Renal pelvis (tissue), 4 donors: ENCODE data around the gene GALNT15. TPM values are rescaled to one million over a fixed set of nuclear protein-coding genes. Genes with fewer than 3 reads are reported as not detected.
A peak's percentile ranks its signal among the peaks of the same experiment; 100 is the strongest.

Source experiments
- DNase-seq: peaks from one replicate; pipeline ENCODE4 v3.0.0-alpha.2; 2013
- polyA plus RNA-seq, 3 donors: library from polyadenylated mRNA; unstranded; fragments of 120-200 nt; gene quantifications; one replicate each; pipeline ENCODE4 v1.2.1, GENCODE V29; 2013; ENCODE audit not compliant: insufficient read length in 3 of 3

GALNT15 gene
- polyA plus RNA-seq, 3 donors = 2.2 to 3.1 (median 3.0) TPM

DNA sequence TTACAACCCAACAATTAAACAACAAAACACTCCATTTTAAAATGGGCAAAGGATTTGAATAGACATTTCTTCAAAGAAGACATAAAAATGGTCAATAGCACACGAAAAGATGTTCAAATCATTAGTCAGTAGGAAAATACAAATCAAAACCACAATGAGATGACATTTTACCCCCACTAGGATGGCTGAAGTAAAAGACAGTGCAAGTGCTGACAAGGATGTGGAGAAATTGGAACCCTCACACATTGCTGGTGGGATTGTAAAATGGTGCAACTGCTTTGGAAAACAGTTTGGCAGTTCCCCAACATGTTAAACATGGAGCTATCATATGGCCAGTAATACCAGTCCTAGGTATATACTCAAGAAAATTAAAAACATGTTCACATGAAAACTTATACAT is 11.6 kb downstream of the GALNT15 start:
- no peak for DNase-seq

DNA sequence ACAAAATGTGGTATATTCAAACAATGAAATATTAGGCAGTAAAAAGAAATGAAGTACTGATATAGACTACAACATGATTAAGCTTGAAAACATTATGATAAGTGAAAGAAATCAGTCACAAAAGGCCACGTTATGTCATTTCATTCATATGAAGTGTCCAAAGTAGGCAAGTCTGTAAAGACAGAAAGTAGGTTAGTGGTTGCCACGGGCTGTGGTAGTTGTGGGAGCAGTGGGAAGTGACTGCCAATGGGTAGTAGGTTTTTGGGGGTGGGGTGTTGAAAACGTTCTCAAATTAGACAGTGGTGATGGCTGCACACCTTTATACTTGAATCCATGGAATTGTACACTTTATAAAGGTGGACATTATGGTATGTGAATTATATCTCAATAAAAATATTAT is 12.1 kb downstream of the GALNT15 start:
- DNase-seq = no peak

DNA sequence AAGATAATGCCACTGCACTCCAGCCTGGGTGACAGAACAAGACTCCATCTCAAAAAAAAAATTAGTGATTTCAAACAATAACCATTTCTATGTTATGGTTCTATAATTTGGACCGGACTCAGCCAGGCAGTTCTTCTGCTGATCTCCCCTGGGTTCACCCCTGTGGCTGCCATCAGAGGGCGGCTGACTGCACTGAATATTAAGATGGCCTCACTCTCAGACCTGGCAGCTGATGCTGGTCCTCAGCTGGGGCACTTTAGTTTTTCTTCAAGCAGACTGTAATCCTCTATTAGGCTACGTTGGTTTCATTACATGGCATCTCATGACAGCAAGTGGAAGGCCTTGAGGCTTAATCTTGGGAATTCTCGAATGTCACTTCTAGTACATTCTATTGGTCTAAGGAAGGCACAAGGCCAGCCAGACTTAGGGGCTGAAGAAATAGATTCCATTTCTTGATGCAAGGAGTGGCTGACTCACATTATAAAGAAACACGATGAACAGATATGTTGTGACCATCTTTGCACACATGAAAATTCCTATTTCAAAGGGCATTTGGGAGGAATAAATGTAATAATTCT is 12.8 kb downstream of the GALNT15 start:
- no peak for DNase-seq

DNA sequence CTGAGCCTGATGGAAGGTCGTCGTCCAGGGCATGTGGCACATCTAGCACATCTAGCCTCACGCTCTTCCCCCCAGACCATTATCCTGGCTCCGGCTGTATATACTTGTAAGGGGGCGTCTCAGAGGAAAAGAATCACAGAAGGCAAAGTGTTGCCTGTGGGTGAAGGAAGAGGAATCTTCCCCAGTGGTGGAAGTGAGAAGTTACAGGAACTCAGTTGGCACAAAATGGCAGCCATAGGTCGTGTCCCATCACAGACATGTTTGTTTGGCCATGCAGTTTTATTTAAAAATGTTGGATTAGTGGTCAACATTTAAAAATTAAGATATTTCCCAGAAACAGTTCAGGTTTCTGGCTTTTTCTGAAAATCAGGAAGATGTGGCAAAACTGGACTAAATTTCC is 13.6 kb downstream of the GALNT15 start:
- DNase-seq = no peak

DNA sequence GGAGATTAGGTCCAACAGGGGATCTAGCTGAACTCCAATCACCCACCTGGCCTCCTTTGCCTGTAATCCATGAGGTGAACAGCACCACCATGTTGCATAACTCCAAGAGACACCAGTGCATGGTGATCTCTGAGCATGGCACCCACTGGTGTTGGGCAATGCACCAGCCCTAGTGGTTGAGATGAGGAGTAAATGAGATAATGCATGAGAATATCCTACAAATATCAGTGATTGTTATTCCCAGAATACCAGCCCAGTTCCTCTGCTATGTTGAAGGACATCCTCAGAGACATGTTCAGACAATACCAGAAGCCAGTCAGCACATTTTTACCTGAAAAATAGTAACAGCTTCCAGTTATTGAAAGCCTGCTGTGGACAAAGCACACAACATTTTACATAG is 14.7 kb downstream of the GALNT15 start:
- DNase-seq = no peak

DNA sequence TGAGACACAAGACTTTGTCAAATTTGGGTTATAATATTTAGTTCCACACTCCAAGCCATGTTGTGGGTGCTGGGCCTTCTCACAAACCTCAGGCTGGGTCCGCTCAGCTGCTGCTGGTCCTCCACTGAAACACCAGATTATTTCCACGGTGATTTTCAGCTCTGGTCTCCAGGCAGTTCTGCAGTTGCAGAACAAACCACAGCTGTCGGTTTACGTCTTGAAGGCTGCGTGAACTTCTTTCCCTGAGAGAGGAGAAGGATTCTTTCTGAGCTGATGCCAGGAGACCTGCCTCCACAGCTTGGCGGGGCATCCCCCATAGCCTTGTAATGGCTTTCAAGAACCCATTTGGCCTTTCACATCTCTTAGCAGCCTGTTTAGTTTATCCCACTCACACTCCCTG is 16.2 kb downstream of the GALNT15 start:
- no peak for DNase-seq

DNA sequence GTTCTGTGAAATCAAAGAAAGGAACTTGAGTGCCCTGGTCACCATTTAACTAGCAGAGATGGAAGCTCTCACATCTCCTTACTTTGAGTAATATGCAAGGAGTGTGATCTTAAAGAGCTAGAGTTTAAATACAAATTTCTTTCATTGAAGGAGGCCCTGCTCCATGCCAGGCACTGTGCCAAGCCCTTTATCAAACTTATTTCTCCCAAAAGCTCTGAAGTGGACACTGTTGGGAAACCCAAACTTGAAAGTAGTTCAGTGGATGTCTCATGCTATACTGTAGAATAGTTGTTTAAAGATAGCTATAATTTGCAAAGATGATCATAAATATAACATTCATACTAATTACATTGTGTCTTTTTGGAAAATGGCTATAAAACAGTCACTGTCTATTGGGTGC is 17.1 kb downstream of the GALNT15 start:
- DNase-seq = no peak

DNA sequence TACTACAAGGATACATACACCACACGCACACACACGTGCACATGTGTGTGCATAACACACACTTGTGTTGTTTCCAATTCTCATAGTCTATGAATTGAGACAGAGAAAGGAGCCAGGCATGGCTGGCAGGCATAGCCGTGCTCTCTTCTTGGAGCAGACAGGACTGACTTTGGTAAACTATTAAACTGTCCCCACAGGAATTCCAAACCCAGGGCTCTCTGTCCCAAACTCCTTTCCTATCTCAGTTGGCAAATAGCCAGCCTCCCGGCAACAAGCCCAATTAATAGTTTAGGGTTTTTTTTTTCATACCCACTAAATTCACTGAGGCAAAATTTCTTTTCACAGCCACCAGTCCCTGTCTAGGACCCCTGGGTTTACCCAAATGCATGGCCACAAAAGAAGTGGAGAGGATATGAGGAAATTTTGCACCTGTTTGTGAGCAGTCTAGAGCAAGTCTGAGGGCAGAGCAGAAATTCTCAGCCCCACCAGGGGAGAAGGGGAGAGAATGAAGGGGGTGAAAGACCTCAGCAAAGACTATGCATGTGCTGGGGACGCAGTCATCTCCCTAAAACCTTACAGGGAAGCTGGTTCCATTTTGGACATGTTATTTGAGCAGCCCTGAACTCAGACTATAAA is 17.8 kb downstream of the GALNT15 start:
- no peak for DNase-seq

DNA sequence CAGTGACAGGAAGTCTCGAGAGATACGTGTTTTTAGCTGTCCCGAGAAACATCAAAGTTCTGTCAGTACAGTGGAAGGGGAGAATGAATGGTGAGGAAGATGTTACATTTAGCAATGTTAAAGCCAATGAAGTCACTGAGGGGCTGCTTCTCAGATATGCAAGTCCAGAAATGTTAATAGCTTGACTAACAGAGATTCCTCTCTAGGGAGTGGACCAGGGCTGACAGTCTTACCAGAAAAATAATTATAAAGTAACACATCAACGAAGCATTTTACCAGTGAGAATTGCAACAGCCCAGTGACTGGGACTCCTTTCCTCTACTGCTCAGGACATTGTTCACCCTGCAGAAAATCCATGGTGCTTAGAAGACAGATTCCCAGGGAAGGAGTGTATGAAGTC is 23.9 kb downstream of the GALNT15 start:
- no peak for DNase-seq

DNA sequence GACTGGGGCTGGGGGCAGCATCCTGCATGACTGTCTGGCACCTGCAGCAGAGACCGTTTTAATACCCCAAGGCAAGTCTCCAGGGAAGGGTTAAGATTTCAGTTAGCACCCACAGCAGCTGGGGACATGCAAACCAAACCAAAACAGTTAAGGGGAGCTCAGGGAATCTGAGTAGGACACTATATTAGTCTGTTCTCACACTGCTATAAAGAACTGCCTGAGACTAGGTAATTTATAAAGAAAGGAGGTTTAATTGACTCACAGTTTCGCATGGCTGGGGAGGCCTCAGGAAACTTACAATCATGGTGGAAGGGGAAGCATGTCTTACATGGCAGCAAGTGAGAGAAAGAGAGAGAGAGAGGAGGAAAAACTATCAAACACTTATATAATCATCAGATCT is 25.3 kb downstream of the GALNT15 start:
- no peak for DNase-seq

DNA sequence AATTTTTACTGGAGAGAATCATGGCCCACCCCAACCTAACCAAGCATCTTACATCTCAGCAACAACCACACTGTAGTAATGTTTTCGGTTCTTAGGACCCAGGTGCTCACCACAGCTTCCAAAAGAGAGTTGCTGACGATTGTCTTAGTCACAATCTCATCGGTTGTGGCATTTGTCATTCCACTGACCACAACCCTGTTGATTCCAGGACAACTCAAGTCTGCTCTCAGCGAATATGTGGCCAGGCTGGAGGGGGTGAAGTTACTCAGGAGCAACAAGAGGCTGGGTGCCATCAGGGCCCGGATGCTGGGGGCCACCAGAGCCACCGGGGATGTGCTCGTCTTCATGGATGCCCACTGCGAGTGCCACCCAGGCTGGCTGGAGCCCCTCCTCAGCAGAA is 25.9 kb downstream of the GALNT15 start:
- DNase-seq = no peak

DNA sequence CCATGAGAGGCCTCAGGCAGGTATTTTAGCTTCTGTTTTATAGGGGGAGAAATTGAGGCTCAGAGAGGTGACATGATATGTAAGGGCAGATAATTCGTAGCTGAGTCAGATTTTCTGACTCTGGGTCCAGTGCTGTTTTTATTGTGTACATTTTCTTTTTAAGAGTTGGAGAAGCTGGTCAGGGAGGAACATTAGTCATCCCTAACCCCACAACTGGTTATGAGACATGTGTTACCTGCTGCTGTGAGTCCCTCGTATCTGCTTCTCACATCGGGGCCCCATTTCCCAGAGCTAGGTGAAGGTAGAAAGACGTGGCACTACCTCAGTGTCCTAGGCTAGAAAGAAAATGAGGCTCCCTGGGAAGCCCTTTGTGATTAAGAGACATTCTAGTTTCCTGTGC is 28.6 kb downstream of the GALNT15 start:
- DNase-seq = no peak

DNA sequence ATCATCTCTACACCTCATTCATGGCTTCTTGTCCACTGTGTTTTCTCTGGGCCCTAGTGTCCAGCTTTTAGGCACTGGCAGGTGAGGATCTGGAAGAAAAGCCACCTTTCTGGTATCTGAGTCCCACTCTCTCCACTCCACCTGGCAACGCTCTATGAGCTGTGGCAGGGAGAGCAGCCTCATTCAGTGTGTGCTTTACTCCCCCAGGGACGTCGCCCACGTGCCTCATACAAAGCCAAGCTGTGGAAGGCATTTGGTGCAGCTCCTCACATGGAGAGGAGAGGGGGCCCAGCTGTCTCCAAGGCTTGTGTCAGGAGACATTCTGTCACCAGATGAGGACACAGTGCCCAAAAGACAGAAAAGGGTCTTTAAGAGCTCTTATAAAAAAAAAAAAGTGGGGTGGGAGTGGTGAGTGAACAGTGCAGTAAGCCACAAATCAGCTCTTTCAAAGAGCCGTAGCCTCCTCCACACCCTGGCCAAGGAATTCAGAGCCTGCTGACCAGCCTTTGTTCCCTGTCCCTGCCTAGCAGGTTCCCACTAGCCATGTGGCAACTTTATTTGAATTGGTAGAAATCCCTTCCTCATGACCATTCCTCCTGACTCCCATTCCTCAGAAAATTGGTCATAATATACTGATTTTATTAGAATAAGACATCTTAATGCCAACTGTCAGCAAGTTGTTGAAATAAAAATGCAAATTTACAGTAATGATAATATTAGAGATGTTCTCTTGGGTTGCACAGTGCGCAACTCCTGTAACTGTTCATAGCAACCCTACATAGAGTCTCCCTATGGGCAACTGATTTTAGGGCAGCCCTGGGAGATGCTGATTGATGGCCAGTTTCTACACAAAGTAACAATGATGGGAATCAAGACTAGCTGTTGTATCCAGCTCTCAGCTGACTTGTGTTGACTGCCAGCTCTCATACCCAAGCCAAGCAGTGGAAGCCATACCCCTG is 29.5 kb downstream of the GALNT15 start:
- DNase-seq = peak; percentile 5

DNA sequence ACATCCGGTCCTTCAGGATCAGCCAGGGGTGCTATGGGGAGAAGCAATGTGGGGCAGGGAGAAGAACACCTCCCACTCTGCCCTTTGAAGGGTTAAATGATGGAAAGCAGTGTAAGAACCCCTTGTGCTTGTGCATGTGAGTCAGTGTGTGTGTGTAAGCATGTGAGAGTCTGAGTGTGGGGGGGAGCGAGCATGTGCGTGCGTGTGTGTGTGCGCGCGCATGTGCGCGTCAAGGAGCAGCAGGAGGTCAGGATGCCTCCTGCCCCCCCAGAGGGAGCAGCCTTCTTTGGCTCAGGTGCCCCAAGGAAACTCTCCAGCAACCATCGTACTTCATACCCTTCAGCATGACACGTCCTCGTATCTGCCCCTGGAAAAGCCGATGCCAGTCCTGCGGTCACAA is 30.3 kb downstream of the GALNT15 start:
- DNase-seq = no peak

DNA sequence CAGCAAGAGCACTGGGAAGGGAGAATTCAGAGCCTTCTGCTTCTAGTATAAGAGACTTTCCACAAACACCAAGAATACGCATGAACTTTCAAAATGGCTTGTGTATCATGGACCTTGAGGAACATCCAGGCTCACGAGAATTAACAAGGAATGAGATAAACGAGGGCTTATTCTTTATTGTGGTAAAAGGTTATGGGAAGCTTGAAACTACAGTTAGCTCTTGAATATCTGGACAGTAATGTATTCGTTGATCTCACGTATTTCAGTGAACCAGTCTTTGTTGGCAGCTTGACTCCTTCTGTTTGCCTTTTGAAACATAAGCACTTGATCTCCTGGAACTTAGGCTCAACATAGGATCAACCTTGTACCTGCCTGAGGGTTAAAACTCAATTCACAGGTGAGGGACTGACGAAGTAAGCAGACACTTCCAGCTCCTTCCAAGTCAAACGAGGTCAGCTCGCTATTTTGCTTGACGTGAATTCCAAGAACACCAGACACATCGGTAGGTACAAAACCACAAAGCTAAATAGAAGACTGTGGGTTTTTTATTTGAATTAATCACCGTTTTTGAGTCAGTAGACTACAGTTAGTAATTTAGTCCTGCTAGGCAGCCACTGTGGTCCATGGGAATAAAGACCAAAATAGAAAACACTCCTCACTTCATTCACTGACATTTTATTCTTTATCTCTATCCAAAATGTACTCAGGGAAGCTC is 30.8 kb downstream of the GALNT15 start:
- no peak for DNase-seq

DNA sequence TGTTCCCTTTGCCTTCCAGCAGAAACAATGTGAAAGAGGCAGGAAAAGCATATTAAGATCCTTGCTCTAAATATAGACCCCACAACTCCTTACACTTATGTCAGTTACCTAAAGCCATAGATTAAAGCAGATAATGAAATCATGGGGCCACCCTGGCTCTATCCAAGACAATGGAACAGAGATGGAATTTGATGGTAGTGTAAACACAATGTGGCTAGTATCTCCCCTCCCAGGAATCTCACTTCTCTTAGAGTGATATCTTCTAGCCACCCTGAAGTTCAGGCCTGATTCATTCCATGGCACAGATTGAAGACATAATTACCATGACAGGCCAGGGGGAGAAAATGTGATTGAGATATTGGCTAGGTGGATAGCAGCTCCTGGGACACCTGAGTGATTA is 32.6 kb downstream of the GALNT15 start:
- DNase-seq = no peak

DNA sequence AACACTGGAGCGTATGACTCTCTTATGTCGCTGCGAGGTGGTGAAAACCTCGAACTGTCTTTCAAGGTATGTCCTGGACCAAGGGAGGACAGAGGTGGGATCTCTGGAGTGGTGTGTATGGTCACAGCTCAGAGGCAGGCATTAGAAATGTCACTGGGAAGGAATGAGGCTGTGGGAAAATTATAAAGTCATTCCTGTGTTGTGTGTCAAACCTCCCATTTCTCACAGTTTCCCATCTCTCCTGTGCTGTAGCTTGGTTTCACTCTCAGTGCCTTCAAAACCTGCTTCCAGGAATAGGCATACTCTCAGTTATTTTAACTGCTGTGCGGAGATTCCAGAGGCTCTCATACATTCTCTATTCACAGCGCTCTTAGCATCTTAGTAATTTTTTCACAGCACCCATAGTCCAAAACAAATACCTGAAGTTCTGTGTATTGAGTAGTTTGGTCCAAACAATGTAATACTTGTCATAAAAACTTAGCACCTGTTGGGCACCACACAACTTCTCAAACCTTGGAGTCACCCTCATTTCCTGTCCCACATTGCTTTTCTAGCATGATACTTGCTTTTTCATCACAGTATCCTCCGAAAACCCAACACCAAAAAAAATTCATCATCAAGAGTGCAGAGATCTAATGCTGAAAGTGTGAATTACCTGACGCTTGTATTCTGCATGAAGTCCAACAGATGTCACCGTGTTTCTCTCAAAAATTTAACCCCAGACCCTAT is 36.9 kb downstream of the GALNT15 start:
- DNase-seq = no peak

DNA sequence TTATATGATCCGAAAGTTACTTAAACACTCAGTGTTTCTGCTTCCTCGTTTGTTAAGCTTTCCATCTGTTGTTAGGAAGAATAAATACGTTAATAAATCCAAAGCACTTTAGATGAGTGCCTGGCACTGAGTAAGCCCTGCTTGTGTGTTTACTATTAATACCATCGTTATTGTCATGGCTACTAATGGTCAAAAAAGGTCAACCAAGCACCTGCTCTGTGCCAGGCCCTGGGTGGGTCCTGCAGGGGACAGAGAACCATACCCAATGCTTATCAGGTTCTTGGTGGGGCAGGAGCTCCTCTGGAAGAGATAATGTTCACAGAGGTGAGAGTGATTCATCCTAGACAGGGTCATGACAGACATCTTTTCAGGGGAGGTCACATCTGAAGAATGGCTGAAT is 39.9 kb downstream of the GALNT15 start:
- no peak for DNase-seq

DNA sequence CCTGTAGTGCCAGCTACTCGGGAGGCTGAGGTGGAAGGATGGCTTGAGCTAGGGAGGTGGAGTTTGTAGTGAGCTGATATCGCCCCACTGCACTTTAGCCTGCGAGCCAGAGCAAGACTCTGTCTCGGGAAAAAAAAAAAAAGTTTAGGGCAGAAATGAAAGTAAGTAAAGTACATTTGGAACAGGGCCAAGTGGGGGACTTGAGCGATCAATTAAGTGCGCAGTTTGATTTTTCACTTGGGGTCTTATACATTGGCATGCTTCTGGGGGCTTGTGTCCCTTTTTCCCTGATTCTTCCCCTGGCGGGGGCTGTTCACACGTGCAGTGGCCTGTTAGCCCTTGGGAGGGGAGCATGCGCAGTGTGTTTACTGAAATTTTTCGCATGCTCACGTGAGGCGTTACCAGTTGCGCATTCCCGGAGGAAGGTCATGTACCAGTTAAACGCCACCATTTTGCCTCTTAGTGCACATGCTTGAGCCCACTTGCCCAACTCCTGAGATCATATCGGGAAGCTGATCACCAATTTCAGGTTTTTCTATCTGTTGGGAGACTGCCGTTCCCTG is 42.0 kb downstream of the GALNT15 start:
- DNase-seq = no peak

DNA sequence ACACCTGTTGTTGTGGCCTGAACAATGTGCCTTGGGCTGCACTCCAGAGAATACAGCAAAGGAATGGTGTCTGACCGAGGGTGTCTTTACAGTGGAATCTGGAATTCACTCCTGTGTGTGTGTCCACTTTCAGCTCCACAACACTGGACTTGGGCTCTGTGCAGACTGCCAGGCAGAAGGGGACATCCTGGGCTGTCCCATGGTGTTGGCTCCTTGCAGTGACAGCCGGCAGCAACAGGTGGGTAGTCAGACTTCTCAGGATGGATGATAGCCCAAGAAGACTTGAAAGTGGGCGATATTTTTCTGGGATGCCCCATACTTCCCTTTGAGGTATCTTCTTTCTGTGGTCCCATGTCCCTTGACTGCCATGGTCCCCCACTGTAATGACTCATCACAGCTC is 45.3 kb downstream of the GALNT15 start:
- DNase-seq = no peak

DNA sequence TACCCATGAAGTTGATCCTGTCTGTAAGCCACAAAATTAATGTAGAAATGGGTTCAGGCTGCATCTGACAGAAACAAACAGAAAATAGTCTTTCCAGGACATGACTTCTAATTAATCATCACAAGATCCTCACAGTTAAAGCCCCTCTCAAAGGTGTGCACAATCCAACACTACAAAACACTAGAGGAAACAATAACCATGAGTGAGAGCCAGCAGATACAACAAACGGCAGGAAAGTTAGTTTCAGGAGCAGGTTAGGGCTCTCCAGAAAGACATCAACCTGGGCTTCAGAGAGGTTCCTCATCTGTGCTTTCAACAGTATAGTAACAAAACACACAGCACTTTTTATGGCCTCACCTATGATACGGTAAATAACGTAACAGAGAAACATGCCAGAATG is 47.5 kb downstream of the GALNT15 start:
- DNase-seq = no peak
